K562 (cell line): ENCODE measurements around the gene UBA3.

Experiments used
- CTCF ChIP-seq, 3 experiments: IDR thresholded peaks in 2 of 3; conservative IDR thresholded peaks in 1 of 3; 2 replicates each; pipeline ENCODE4 v1.5.1; 2011 to 2012; ENCODE audit warnings: low read length in 3 of 3, mild to moderate bottlenecking in 3 of 3, control low read depth in 2 of 3, improper control_type of control experiment in 1 of 3, inconsistent platforms in 1 of 3, low read depth in 1 of 3, mixed read lengths in 1 of 3, moderate library complexity in 1 of 3; ENCODE audit not compliant: insufficient read depth in 2 of 3
- ELF4 ChIP-seq: fragments of 450-650 bp; formaldehyde crosslinking; IDR thresholded peaks from 2 replicates; pipeline ENCODE4 v1.4.0; 2022; ENCODE audit warnings: missing genetic modification characterization
- EP300 ChIP-seq: IDR thresholded peaks from 2 replicates; pipeline ENCODE4 v1.6.1; 2012; ENCODE audit warnings: low read length, improper control_type of control experiment
- FOXP1 ChIP-seq: sonication (generic); formaldehyde crosslinking; IDR thresholded peaks from 2 replicates; pipeline ENCODE4 v1.8.0; 2022; ENCODE audit warnings: mild to moderate bottlenecking, missing genetic modification reagents
- MAX ChIP-seq: sonication (generic); formaldehyde crosslinking; IDR thresholded peaks from 2 replicates; pipeline ENCODE4 v1.9.0; 2022; ENCODE audit warnings: mild to moderate bottlenecking, missing genetic modification reagents
- RHOXF2B ChIP-seq: fragments of 250-450 bp; sonication (Bioruptor Pico); conservative IDR thresholded peaks from 2 replicates; pipeline ENCODE4 v1.5.1; 2021
- SMARCC2 ChIP-seq: fragments of 450-650 bp; IDR thresholded peaks from 2 replicates; pipeline ENCODE4 v1.6.1; 2017; ENCODE audit warnings: antibody characterized with exemption, moderate library complexity, mild to moderate bottlenecking, low read depth
- ZBTB43 ChIP-seq: sonication (generic); formaldehyde crosslinking; IDR thresholded peaks from 2 replicates; pipeline ENCODE4 v1.8.0; 2023; ENCODE audit warnings: mild to moderate bottlenecking, missing genetic modification reagents
- ZNF280B ChIP-seq: fragments of 250-450 bp; sonication (Bioruptor Pico); IDR thresholded peaks from 2 replicates; pipeline ENCODE4 v1.5.1; 2021; ENCODE audit warnings: mild to moderate bottlenecking
- ZNF699 ChIP-seq: fragments of 250-450 bp; sonication (Bioruptor Pico); IDR thresholded peaks from 2 replicates; pipeline ENCODE4 v1.8.0; 2021; ENCODE audit warnings: mild to moderate bottlenecking, moderate library complexity; ENCODE audit not compliant: insufficient replicate concordance

- no peak for TF ChIP-seq MAX (CRISPR knock-in tag)
- no peak for TF ChIP-seq RHOXF2B (CRISPR knock-in tag)
- TF ChIP-seq CTCF (IDR thresholded peaks at IDR 0.05 in 2 of 3, conservative IDR thresholded peaks at IDR 0.05 in 1 of 3; ENCODE audit: insufficient read depth in 2 of 3, low read depth in 1 of 3, low read length in 3 of 3): no peak
- TF ChIP-seq FOXP1 (CRISPR knock-in tag): no peak
- TF ChIP-seq ZBTB43: no peak
- no peak for TF ChIP-seq SMARCC2
- no peak for TF ChIP-seq ELF4 (CRISPR knock-in tag)
- TF ChIP-seq ZNF280B (CRISPR knock-in tag): no peak
- TF ChIP-seq ZNF699: no peak
- TF ChIP-seq EP300: no peak
Observed at GRCh38 chr3:69099576-69099975, 19.4 kb upstream of the UBA3 start.
